GM10266 (cell line): ENCODE measurements around the gene BCAR1.

Experiments used
- DNase-seq: peaks from one replicate; pipeline ENCODE4 v3.0.0; 2012; ENCODE audit errors: extremely low spot score
- TF ChIP-seq, protein P1 (sequence below): IDR thresholded peaks from 2 replicates; pipeline ENCODE4 v1.5.1; 2012; ENCODE audit warnings: mild to moderate bottlenecking, low read depth; ENCODE audit not compliant: control insufficient read depth, insufficient read depth; ENCODE audit errors: missing control alignments

The BCAR1 gene

DNA sequence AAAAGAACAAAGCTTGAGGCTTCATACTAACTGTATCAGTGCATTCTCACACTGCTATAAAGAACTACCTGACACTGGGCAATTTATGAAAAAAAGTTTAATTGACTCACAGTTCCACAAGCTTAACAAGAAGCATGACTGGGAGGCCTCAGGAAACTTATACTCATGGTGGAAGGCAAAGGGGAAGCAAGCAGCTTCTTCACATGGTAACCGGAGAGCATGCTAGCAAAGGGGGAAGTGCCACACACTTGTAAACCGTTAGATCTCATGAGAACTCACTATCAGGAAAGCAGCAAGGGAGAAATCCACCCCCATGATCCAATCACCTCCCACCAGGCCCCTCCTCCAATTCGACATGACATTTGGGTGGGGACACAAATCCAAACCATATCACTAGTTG is 69.8 kb downstream of the BCAR1 start:
- DNase-seq: no peak
- TF ChIP-seq, protein P1, sequence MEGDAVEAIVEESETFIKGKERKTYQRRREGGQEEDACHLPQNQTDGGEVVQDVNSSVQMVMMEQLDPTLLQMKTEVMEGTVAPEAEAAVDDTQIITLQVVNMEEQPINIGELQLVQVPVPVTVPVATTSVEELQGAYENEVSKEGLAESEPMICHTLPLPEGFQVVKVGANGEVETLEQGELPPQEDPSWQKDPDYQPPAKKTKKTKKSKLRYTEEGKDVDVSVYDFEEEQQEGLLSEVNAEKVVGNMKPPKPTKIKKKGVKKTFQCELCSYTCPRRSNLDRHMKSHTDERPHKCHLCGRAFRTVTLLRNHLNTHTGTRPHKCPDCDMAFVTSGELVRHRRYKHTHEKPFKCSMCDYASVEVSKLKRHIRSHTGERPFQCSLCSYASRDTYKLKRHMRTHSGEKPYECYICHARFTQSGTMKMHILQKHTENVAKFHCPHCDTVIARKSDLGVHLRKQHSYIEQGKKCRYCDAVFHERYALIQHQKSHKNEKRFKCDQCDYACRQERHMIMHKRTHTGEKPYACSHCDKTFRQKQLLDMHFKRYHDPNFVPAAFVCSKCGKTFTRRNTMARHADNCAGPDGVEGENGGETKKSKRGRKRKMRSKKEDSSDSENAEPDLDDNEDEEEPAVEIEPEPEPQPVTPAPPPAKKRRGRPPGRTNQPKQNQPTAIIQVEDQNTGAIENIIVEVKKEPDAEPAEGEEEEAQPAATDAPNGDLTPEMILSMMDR: no peak

DNA sequence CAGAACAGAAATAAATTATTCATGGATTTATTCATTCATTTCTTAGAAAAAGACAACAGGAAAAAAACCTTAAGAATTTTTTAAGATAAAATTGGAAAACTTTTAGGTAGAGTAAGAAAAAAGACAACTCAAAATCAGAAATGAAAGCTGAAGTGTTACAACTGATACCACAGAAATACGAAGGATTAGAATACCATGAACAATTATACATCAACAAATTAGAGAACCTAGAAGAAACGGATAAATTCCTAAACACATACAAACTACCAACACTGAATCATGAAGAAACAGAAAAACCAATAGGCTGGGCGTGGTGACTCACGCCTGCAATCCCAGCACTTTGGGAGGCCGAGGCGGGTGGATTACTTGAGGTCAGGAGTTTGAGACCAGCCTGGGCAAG is 72.2 kb downstream of the BCAR1 start:
- TF ChIP-seq, protein P1: no peak

More for the DNA sequence above, 72.2 kb downstream of the BCAR1 start:
- no peak for DNase-seq
